ENCODE measurements around the gene GJE1. TPM values are rescaled to one million over a fixed set of nuclear protein-coding genes. Genes with fewer than 3 reads are reported as not detected.
"Not testable (repeated sequence)": the region's sequence is repeated elsewhere in the genome, so short reads cannot be mapped to it uniquely, and the experiment has no call there.

The GJE1 gene
- total and polyA plus RNA-seq, 2 experiments from 2014 or later: not detected

- H3K36me3 ChIP-seq (replicated peaks; ENCODE audit: insufficient read depth, low read depth): no peaks in the 10 kb centered on the region
- H3K9me2 ChIP-seq (replicated peaks; ENCODE audit: insufficient read depth): no peaks in the 10 kb centered on the region
- H3K27me3 ChIP-seq: no peaks in the 10 kb centered on the region
- H4K20me1 ChIP-seq (ENCODE audit: insufficient read depth, poor library complexity, severe bottlenecking): no peaks in the 10 kb centered on the region
- no peaks in the 10 kb centered on the region for H3K4me1 ChIP-seq (ENCODE audit: insufficient read depth)
- WGBS (ENCODE audit: low lambda C conversion rate, missing lambda C conversion rate): 89% methylated on average over 2 of the region's 2 CpGs
- TF ChIP-seq CTCF (IDR thresholded peaks at IDR 0.05; ENCODE audit: poor library complexity) (no peak), EZH2phosphoT487 (IDR thresholded peaks at IDR 0.05; ENCODE audit: low read depth, severe bottlenecking, unreplicated experiment) (no peak), EZH2 (IDR thresholded peaks at IDR 0.05; ENCODE audit: borderline replicate concordance) (no peak)
- no peak overlapping the region for H3K4me3 ChIP-seq
- no peak overlapping the region for H3K4me2 ChIP-seq
- no peak overlapping the region for H2AFZ ChIP-seq
- no peaks in the 10 kb centered on the region for H3K9me3 ChIP-seq (ENCODE audit: low read depth)
- no peak overlapping the region for H3K27ac ChIP-seq
- DNase-seq (ENCODE audit: low spot score): no peak
- H3K79me2 ChIP-seq: no peaks in the 10 kb centered on the region
Observed at GRCh38 chr6:142118925-142119324, 13.8 kb upstream of the GJE1 start.

DNA sequence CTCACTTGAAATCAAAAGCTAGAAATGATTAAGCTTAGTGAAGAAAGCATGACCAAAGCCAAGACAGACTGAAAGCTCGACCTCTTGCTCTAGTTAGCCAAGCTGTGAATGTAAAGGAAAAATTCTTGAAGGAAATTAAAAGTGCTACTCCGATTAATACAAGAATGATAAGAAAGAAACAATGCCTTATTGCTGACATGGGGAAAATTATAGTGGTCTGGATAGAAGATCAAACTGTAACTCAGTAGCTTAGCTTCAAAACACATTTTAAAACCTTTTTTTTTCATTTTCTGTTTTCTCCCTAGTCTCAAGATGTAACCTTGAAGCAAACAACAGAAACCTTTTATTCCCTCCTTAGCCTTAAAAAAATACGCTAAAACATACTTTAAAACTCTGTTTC lies 11.4 kb upstream of the GJE1 start:
- no peak overlapping the region for H3K4me2 ChIP-seq
- 87% methylated on average over 3 of the region's 3 CpGs for WGBS (ENCODE audit: low lambda C conversion rate, missing lambda C conversion rate)
- H3K9me3 ChIP-seq (ENCODE audit: low read depth): no peaks in the 10 kb centered on the region

DNA sequence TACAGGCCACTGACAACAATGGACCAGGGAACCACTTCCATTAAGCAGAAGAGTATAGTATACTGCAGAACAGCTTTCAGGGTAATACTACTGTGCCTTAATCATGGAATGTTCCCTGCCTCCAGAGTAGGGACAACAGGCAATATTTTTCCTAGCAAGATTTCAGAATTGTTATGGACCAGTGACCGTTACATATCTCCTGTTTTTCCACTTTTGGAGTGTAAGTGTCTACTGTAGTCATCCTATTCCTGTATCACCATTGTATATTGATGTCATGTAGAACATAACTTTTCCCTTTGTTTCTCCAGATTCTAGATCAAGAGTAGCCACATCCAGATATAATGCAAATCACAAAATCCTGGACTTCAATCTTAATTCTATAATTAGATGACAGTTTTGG lies 1.9 kb upstream of the GJE1 start:
- H3K4me3 ChIP-seq: no peak overlapping the region
- DNase-seq (ENCODE audit: low spot score): no peak
- no peak overlapping the region for H2AFZ ChIP-seq
- H3K4me1 ChIP-seq (ENCODE audit: insufficient read depth): no peaks in the 10 kb centered on the region
- H3K9me2 ChIP-seq (replicated peaks; ENCODE audit: insufficient read depth): no peaks in the 10 kb centered on the region
- no peak overlapping the region for H3K27ac ChIP-seq
- 100% methylated on average over 1 of the region's 1 CpG for WGBS (ENCODE audit: low lambda C conversion rate, missing lambda C conversion rate)
- no peaks in the 10 kb centered on the region for H3K9me3 ChIP-seq (ENCODE audit: low read depth)
- H3K4me2 ChIP-seq: no peak overlapping the region
- H3K27me3 ChIP-seq: no peaks in the 10 kb centered on the region
- TF ChIP-seq EZH2phosphoT487 (IDR thresholded peaks at IDR 0.05; ENCODE audit: low read depth, severe bottlenecking, unreplicated experiment): no peak
- TF ChIP-seq CTCF (IDR thresholded peaks at IDR 0.05; ENCODE audit: poor library complexity): no peak
- TF ChIP-seq EZH2 (IDR thresholded peaks at IDR 0.05; ENCODE audit: borderline replicate concordance): no peak
- H4K20me1 ChIP-seq (ENCODE audit: insufficient read depth, poor library complexity, severe bottlenecking): no peaks in the 10 kb centered on the region
- H3K79me2 ChIP-seq: no peaks in the 10 kb centered on the region
- H3K36me3 ChIP-seq (replicated peaks; ENCODE audit: insufficient read depth, low read depth): no peaks in the 10 kb centered on the region

More for the DNA sequence above, 11.4 kb upstream of the GJE1 start:
- H3K79me2 ChIP-seq: no peaks in the 10 kb centered on the region
- no peaks in the 10 kb centered on the region for H4K20me1 ChIP-seq (ENCODE audit: insufficient read depth, poor library complexity, severe bottlenecking)
- no peak overlapping the region for H3K27ac ChIP-seq
- no peak overlapping the region for H3K4me3 ChIP-seq
- TF ChIP-seq CTCF (IDR thresholded peaks at IDR 0.05; ENCODE audit: poor library complexity): no peak
- no peak for TF ChIP-seq EZH2phosphoT487 (IDR thresholded peaks at IDR 0.05; ENCODE audit: low read depth, severe bottlenecking, unreplicated experiment)
- TF ChIP-seq EZH2 (IDR thresholded peaks at IDR 0.05; ENCODE audit: borderline replicate concordance): no peak
- H2AFZ ChIP-seq: no peak overlapping the region
- no peaks in the 10 kb centered on the region for H3K4me1 ChIP-seq (ENCODE audit: insufficient read depth)
- DNase-seq (ENCODE audit: low spot score): no peak
- no peaks in the 10 kb centered on the region for H3K9me2 ChIP-seq (replicated peaks; ENCODE audit: insufficient read depth)
- no peaks in the 10 kb centered on the region for H3K36me3 ChIP-seq (replicated peaks; ENCODE audit: insufficient read depth, low read depth)
- no peaks in the 10 kb centered on the region for H3K27me3 ChIP-seq

DNA sequence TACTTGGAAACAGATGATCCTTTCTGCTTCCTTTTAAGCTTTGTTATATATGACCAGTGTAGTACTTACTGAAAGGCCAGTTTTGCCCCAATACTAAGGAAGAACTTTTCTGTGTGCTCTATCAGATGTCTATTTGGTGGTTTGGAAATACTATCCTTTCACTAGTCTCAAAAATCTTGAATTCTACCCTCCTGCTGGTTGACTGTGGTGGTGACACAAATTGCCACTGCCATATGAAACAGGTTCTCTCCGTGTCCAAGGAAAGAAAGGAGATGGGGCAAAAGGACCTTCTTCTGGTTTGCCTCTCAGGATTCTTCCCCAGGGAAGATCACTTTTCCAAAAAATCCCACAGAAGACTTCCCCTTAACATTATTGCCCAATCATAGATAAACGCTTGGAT lies 6.2 kb downstream of the GJE1 start:
- no peaks in the 10 kb centered on the region for H3K79me2 ChIP-seq
- no peaks in the 10 kb centered on the region for H3K9me2 ChIP-seq (replicated peaks; ENCODE audit: insufficient read depth)
- no peak for TF ChIP-seq EZH2phosphoT487 (IDR thresholded peaks at IDR 0.05; ENCODE audit: low read depth, severe bottlenecking, unreplicated experiment)
- no peak for TF ChIP-seq EZH2 (IDR thresholded peaks at IDR 0.05; ENCODE audit: borderline replicate concordance)
- no peak for TF ChIP-seq CTCF (IDR thresholded peaks at IDR 0.05; ENCODE audit: poor library complexity)
- H3K9me3 ChIP-seq (ENCODE audit: low read depth): no peaks in the 10 kb centered on the region
- H3K4me3 ChIP-seq: no peak overlapping the region
- 48% methylated on average over 2 of the region's 2 CpGs for WGBS (ENCODE audit: low lambda C conversion rate, missing lambda C conversion rate)
- no peaks in the 10 kb centered on the region for H4K20me1 ChIP-seq (ENCODE audit: insufficient read depth, poor library complexity, severe bottlenecking)
- H2AFZ ChIP-seq: no peak overlapping the region
- no peak overlapping the region for H3K4me2 ChIP-seq
- no peak for DNase-seq (ENCODE audit: low spot score)
- no peak overlapping the region for H3K27ac ChIP-seq
- H3K36me3 ChIP-seq (replicated peaks; ENCODE audit: insufficient read depth, low read depth): no peaks in the 10 kb centered on the region
- no peaks in the 10 kb centered on the region for H3K27me3 ChIP-seq
- H3K4me1 ChIP-seq (ENCODE audit: insufficient read depth): no peaks in the 10 kb centered on the region

- H3K4me1 ChIP-seq (ENCODE audit: insufficient read depth); H3K79me2 ChIP-seq; H4K20me1 ChIP-seq (ENCODE audit: insufficient read depth, poor library complexity, severe bottlenecking); H3K4me3 ChIP-seq; DNase-seq (ENCODE audit: low spot score); H3K9me2 ChIP-seq (replicated peaks; ENCODE audit: insufficient read depth); H3K27me3 ChIP-seq; H2AFZ ChIP-seq; H3K4me2 ChIP-seq; H3K9me3 ChIP-seq (ENCODE audit: low read depth); H3K27ac ChIP-seq; H3K36me3 ChIP-seq (replicated peaks; ENCODE audit: insufficient read depth, low read depth): not testable (repeated sequence)
- 93% methylated on average over 13 of the region's 13 CpGs for WGBS (ENCODE audit: low lambda C conversion rate, missing lambda C conversion rate)
Observed at GRCh38 chr6:142141531-142141930, 8.8 kb downstream of the GJE1 start.

All from hepatocyte (in vitro differentiated cells).